Inflammatory macrophage treated with lipopolysaccharide for 4 hours (primary cell): Measurements from ENCODE around the gene ATXN7L1.

Experiments
- DNase-seq: peaks from one replicate; pipeline ENCODE4 v3.0.0-alpha.2; 2020

The ATXN7L1 gene

GRCh38 chr7:105639667-105640493, 236.5 kb downstream of the ATXN7L1 start:
- no peak for DNase-seq

- DNase-seq: no peak
These were observed 237.4 kb downstream of the ATXN7L1 start for GRCh38 chr7:105638902-105639495.

- DNase-seq: no peak
These were observed 238.1 kb downstream of the ATXN7L1 start for GRCh38 chr7:105638334-105638733.

- DNase-seq: no peak
These were observed 238.6 kb downstream of the ATXN7L1 start for GRCh38 chr7:105637755-105638154.

GRCh38 chr7:105636982-105637381, 239.4 kb downstream of the ATXN7L1 start:
- DNase-seq: no peak

DNA sequence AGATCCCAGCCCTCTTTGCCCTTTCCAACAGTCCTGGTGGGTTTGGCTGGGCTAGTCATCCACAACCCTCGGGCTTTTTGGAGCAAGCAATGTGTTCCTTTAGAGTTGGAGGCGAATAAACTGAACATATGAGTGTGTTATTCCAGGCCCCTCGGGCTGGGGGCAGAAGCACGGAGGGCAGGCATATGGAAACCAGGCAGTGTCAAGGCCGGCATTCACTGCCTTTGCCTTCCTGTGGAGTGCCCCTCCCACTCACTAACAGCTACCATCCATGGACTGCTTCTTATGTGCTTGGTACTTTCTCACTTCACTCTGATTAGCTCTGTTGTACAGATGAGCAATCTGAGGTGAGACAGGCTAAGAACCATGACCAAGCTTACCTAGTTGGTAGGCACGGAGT, 241.2 kb downstream of the ATXN7L1 start:
- no peak for DNase-seq

DNA sequence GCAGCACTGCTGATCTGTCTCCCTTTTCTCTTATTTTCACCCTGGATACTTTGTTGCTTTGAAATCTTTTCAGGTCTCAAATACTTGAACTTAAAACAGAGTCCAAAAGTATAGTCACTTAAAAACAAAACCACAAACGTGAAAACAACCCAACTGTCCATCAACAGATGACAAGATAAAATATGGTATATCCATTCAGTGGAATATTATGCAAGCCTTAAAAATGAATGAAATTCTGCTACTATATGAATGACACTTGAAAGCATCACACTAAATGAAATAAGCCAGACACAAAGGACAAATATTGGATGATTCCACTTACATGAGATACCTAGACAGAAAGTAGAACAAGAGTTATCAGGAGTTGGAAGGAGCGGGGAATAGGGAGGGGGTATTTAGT, 250.4 kb downstream of the ATXN7L1 start:
- DNase-seq: no peak

DNA sequence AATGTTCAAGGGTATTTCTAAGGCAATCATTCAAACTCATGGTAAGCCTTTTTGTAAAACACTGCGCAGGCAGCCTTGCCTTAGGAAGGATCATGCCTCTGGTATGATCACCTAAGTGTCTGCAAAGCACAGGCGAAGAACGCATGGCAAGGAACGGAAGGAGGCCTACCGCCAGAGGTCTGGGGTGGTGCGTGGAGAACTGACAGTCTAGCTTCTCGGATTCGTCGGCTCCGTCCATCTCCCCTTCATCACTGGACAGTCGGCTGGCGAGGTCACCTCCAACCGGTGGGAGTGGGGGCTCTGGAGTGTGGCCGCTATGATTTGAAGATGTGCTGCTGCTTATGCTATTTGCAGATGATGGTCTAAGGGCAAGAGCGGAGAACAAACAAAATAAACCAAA, 252.5 kb downstream of the ATXN7L1 start:
- DNase-seq: no peak

DNA sequence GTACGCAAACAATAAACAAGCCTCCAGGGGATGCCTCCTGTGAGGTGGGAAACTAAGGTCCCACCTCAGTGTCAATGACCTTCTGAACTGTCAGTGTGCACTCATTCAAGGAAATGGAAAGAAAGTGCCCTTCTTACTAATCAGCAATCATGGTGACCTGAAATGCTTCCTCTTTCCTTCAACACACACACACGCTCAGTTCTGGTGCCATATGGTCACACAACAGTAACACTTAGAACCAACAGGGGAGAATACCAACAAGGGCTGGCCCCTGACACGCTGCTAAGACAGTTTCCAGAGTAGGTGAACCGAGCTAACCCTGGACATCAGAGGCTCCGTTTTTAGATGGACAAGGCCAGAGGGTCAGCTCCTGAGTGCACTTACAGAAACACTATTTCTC, 253.0 kb downstream of the ATXN7L1 start:
- DNase-seq: no peak

GRCh38 chr7:105622106-105622731, 254.2 kb downstream of the ATXN7L1 start:
- DNase-seq: no peak

DNA sequence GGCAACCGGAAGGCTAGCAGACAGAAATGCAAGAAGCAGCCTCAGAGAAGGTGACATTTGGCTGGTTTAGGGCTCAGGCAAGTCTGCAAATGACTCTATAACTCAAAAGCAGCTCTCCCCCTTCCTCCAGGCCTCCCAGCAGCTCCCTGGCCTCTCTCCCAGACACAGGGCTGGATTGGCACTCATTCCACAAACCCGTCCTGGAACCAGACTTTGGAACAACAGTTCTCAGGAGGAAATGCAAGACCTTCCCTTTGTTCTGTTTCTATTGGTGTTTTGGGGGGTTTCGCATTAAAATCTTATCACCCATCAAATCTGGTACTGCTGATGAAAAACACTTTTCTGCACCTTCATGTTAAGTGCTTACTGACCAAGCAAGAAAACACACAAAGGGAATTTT, 254.8 kb downstream of the ATXN7L1 start:
- no peak for DNase-seq

GRCh38 chr7:105621176-105621575, 255.2 kb downstream of the ATXN7L1 start:
- DNase-seq: no peak

GRCh38 chr7:105619590-105619989, 256.8 kb downstream of the ATXN7L1 start:
- DNase-seq: no peak

GRCh38 chr7:105618016-105618296, 258.4 kb downstream of the ATXN7L1 start:
- DNase-seq: no peak

DNA sequence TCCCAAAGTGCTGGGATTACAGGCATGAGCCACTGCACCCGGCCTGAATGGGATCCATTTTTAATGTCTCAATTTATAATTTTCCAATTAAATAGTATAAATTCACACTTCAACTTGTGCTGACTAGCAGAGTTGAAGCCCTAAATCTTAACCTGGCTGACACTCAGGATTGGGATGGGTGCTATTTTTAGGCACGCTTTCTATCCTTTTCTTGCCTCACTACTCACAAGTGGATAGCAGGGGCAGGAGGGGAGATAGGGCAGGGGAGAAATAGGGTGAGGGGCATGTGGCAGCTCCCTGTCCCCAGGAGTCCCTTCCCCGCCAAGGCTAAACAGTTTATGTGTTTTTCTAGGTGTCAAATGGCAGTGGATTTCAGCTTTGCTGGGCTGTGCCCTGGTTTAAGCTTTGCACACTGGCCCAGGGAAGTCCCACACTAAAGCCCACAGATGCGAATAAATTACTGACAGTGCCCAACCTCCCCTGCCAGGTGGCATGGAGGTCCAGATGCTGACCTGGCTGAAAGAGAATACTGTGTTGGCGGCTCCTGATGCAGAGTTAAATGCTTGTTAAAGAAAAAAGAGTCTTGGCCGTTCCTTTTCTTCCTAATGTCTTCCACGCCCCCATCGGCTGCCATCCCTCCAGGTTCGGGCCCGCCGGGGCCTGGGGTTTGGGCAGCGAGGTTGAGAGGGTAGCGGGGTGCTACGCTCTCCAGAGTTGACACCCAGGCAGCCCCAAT, 259.0 kb downstream of the ATXN7L1 start:
- DNase-seq: no peak

GRCh38 chr7:105614341-105614840, 262.0 kb downstream of the ATXN7L1 start:
- DNase-seq: no peak

- DNase-seq: no peak
These were observed 262.6 kb downstream of the ATXN7L1 start for GRCh38 chr7:105613611-105614330.

DNA sequence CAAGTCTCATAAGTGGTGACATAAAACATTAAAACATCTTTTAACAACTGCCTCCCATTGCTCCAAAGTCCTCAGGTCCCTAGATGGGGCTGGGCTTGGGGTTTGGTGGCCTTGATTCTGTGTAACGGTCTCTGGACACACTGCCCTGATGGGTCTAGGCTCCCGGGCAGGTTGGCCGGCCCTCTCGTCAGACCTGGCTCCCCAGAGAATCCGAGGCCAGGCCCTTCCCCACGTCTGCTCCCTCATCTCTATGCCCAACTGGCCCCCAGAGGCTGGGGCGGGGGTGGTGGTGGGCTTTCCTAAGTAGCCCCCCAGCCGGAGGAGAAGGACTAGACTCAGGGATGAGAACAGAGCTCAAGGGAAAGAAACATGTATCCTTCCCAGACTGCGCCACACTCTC, 263.6 kb downstream of the ATXN7L1 start:
- no peak for DNase-seq

DNA sequence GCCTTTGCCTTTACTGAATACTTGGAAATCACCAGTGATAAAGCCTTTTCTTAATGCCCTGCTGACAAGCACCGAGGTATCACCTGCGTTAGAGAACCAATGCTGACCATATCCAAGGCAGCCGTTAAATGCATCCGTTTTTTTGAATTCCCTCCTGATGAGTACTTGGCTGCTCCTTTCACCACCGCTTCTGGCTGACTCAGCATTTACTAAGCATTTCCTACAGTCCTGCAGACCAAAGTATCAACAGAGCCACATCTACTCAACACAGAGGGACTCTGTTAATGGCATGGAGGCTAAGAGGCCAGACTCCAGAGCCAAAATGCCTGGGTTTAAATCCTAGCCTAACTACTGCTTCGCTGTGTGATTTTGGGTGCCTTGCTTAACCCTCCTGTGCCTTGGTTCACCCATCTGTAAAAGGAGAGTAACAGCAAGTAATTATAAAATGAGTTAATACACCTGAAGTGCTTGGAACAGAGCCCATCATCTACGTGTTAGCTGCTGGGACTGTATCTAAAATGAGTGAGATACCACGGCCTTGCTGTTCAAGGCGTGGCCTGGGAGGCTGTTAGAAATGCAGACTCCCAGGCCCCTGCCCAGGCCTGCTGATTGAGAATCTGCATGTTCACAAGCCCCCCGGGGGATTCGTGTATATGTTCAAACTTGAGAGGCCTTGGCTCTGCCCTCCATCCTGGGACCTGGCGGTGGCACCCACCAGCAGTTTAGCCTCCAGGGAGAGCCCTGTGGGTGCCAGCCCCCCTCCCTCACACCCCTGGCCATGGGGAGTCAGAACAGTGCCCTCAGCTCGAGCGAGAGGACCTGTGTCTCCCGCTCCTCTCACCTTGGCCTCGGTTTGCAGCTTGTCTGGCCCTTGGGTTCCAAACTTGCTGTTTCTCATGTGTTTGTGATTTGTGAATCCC, 264.3 kb downstream of the ATXN7L1 start:
- no peak for DNase-seq

DNA sequence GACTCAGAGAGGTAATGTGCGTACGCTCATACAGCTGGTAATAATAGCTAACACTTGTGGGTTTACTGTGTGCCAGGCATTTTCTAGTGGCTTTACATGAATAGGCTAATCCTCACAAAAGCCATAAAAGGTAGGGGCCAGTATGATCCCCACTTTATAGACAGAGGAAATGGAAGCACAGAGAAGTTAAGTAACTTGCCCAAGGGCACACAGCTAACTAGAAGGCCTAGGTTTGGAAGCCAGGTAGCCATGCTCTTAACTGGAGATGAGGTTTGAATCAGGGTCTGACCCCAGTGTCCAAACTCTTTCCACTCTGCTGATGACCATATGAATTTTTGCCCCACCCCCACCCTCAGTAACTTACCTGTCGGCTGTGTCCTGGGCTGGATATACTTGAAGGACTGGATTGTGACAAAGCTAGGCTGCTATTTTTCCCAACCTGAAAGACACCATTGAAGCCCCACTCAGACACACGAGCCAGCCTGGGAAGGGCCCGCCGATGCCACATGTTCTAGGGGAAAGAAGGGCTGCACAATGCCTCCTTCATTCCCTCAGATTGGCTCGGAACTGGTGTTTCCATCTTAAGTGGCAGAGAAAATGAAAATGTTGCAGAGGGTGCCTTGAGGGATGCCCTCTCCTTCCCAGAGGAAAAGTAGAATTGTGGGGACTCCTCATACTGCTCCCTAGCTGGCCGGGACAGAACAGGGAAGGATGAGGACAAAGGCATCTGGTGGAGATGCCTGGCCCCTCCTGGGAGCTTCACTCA, 266.1 kb downstream of the ATXN7L1 start:
- DNase-seq: no peak
